B cell (primary cell): ENCODE data around the gene ATAD3B. TPM values are rescaled to one million over a fixed set of nuclear protein-coding genes. Genes with fewer than 3 reads are reported as not detected.

ENCODE experiments used
- ATAC-seq: fragments of 200-7000 bp; cut with Tn5 transposase; one replicate; pipeline ENCODE4 v1.10.0; 2021; ENCODE audit warnings: low read depth, mild to moderate bottlenecking, moderate number of reproducible peaks, moderate library complexity
- CTCF ChIA-PET: fragments of 350-600 bp; sonication (Branson Sonifier 250); formaldehyde crosslinking; loops from one replicate; lab custom pipeline; 2021; ENCODE audit warnings: antibody characterized with exemption, inconsistent platforms; lab: Charles Lee
- POLR2A ChIA-PET: fragments of 350-600 bp; sonication (Branson Sonifier 250); formaldehyde crosslinking; loops from one replicate; lab custom pipeline; 2021; ENCODE audit warnings: antibody characterized with exemption; lab: Charles Lee
- DNase-seq: peaks from one replicate; pipeline ENCODE4 v3.0.0; 2013
- H2AFZ ChIP-seq: 2 replicates; pipeline ENCODE4 v1.6.1; 2012; ENCODE audit warnings: mild to moderate bottlenecking, low read depth, low read length; ENCODE audit not compliant: insufficient read depth, poor library complexity, severe bottlenecking
- H3K27ac ChIP-seq, 2 donors: 1 replicate in 1 of 2; 2 replicates in 1 of 2; pipeline ENCODE4 v1.5.1; 2012 to 2013; ENCODE audit warnings: low read length in 2 of 2, mild to moderate bottlenecking in 2 of 2, moderate library complexity in 1 of 2
- H3K27me3 ChIP-seq, 4 experiments: fragments of 200-600 bp in 1 of 4; sonication (generic) in 1 of 4; replicated peaks in 1 of 4; 1 replicate in 2 of 4; 2 replicates in 2 of 4; pipeline versions ENCODE4 v1.6.1 to v1.7.0; 2013 to 2016; ENCODE audit warnings: low read length in 3 of 4, mild to moderate bottlenecking in 2 of 4, mixed read lengths in 1 of 4, moderate library complexity in 1 of 4; ENCODE audit not compliant: insufficient read depth in 4 of 4, control insufficient read depth in 3 of 4; ENCODE audit errors: control extremely low read depth in 1 of 4
- H3K36me3 ChIP-seq, 2 experiments: replicated peaks in 1 of 2; 1 replicate in 1 of 2; 2 replicates in 1 of 2; pipeline versions ENCODE4 v1.6.1 to v1.7.1; 2013; ENCODE audit warnings: low read length in 1 of 2; ENCODE audit not compliant: insufficient read depth in 2 of 2, control insufficient read depth in 1 of 2; ENCODE audit errors: control extremely low read depth in 1 of 2, extremely low read depth in 1 of 2
- H3K4me1 ChIP-seq, 2 donors: fragments of 200-600 bp in 1 of 2; sonication (generic) in 1 of 2; 1 replicate in 1 of 2; 2 replicates in 1 of 2; pipeline versions ENCODE4 v1.5.1 to v1.6.1; 2013 to 2017; ENCODE audit warnings: low read length in 2 of 2; ENCODE audit not compliant: control insufficient read depth in 2 of 2, insufficient read depth in 2 of 2
- H3K4me2 ChIP-seq: replicated peaks from 2 replicates; pipeline ENCODE3; 2012; ENCODE audit warnings: mild to moderate bottlenecking, low read depth, low read length; ENCODE audit not compliant: poor library complexity, severe bottlenecking
- H3K4me3 ChIP-seq, 5 experiments: fragments of 200-600 bp in 1 of 5; sonication (generic) in 1 of 5; 1 replicate in 3 of 5; 2 replicates in 2 of 5; pipeline versions ENCODE4 v1.5.1 to v1.7.0; 2011 to 2016; ENCODE audit warnings: low read length in 4 of 5, mild to moderate bottlenecking in 4 of 5, low read depth in 2 of 5, control low read depth in 1 of 5, moderate library complexity in 1 of 5; ENCODE audit not compliant: insufficient read depth in 1 of 5; ENCODE audit errors: control extremely low read depth in 1 of 5, extremely low read depth in 1 of 5
- H3K79me2 ChIP-seq: fragments of 200-600 bp; sonication (generic); one replicate; pipeline ENCODE4 v1.6.0; 2016; ENCODE audit warnings: low read length; ENCODE audit not compliant: control insufficient read depth, insufficient read depth
- H3K9ac ChIP-seq: fragments of 200-600 bp; sonication (generic); 2 replicates; pipeline ENCODE4 v1.6.1; 2017; ENCODE audit warnings: mild to moderate bottlenecking, low read length, moderate library complexity
- H3K9me3 ChIP-seq, 3 donors: one replicate each; pipeline versions ENCODE4 v1.6.1 to v1.7.1; 2013; ENCODE audit warnings: low read length in 2 of 3; ENCODE audit not compliant: control insufficient read depth in 2 of 3, insufficient read depth in 1 of 3; ENCODE audit errors: control extremely low read depth in 1 of 3
- H4K20me1 ChIP-seq: 2 replicates; pipeline ENCODE4 v1.6.0; 2012; ENCODE audit warnings: mild to moderate bottlenecking, low read length; ENCODE audit not compliant: insufficient read depth, control insufficient read depth, poor library complexity, severe bottlenecking
- H3K27ac Mint-ChIP-seq: one replicate; pipeline ENCODE4 v1.8.0; 2021; ENCODE audit warnings: mixed read lengths
- H3K27me3 Mint-ChIP-seq: one replicate; pipeline ENCODE4 v1.8.0; 2021; ENCODE audit warnings: mixed read lengths
- H3K4me1 Mint-ChIP-seq: one replicate; pipeline ENCODE4 v1.8.0; 2021; ENCODE audit warnings: mixed read lengths
- H3K4me3 Mint-ChIP-seq: one replicate; pipeline ENCODE4 v1.8.0; 2021; ENCODE audit warnings: mixed read lengths
- H3K9me3 Mint-ChIP-seq: one replicate; pipeline ENCODE4 v1.8.0; 2022; ENCODE audit warnings: mixed read lengths; ENCODE audit not compliant: insufficient read depth
- CTCF ChIP-seq: fragments of 200-600 bp; IDR thresholded peaks from one replicate; pipeline ENCODE4 v1.8.0; 2022; ENCODE audit warnings: antibody characterized with exemption, mild to moderate bottlenecking
- EZH2 ChIP-seq: IDR thresholded peaks from 2 replicates; pipeline ENCODE4 v1.6.1; 2012; ENCODE audit warnings: borderline replicate concordance, low read depth, mild to moderate bottlenecking, moderate library complexity, low read length; ENCODE audit not compliant: insufficient read depth, poor library complexity, severe bottlenecking
- WGBS: methylation state at CpG from one replicate; pipeline ENCODE4 v1.1.5; 2013; ENCODE audit warnings: missing lambda C conversion rate; ENCODE audit not compliant: insufficient coverage; 5-methylcytosine and 5-hydroxymethylcytosine counted together
- intact Hi-C: fragments of 100-400 bp; cut with micrococcal nuclease; formaldehyde crosslinking; loops from one replicate; pipeline ENCODE4 v1.10.0; 2022
- polyA plus RNA-seq: library from polyadenylated mRNA; depleted of rRNA; stranded (reverse); fragments of >200 nt; gene quantifications from 2 replicates; pipeline ENCODE4 v1.2.3, GENCODE V29; 2012
- total RNA-seq, 2 donors: library from RNA; stranded (reverse); fragments of 120-200 nt in 1 of 2; gene quantifications; 1 replicate in 1 of 2; 2 replicates in 1 of 2; pipeline versions ENCODE4 v1.2.3 to v1.2.4, GENCODE V29; 2013 to 2022

ATAD3B gene
- total and polyA plus RNA-seq, 2 donors (not counting 1 experiment from before 2014, with no cell fraction given) = 50.9 to 51.5 TPM

- H3K27me3 Mint-ChIP-seq = peaks cover 3% of the 10 kb centered on the region
- TF ChIP-seq CTCF (no peak), EZH2 (no peak)
- no peak overlapping the region for H3K4me3 Mint-ChIP-seq
- POLR2A ChIA-PET = no interaction called here
- Histone ChIP-seq H3K27me3 (peaks cover 0 to 7% (median 1%) of the 10 kb centered on the region in 4 experiments), H3K4me1 (peaks cover 5 to 6% of the 10 kb centered on the region in 2 donors), H3K9me3 (peaks cover 1 to 19% (median 4%) of the 10 kb centered on the region in 3 donors), H3K9ac (no peak overlapping the region), H3K36me3 (peaks cover 0 to 1% of the 10 kb centered on the region in 2 experiments), H3K27ac (no peak overlapping the region), H2AFZ (no peak overlapping the region), H4K20me1 (no peaks in the 10 kb centered on the region), H3K79me2 (no peaks in the 10 kb centered on the region), H3K4me3 (no peak overlapping the region), H3K4me2 (no peak overlapping the region)
- peaks cover 6% of the 10 kb centered on the region for H3K4me1 Mint-ChIP-seq
- 89% methylated on average over 23 of the region's 31 CpGs for WGBS
- DNase-seq (no peak), ATAC-seq (no peak)
- intact Hi-C loops = no loop called here
- H3K9me3 Mint-ChIP-seq = peaks cover 4% of the 10 kb centered on the region
- CTCF ChIA-PET = no interaction called here
- no peak overlapping the region for H3K27ac Mint-ChIP-seq
Measured at GRCh38 chr1:1534401-1535154, 63.0 kb downstream of the ATAD3B start.

GRCh38 chr1:1535201-1536018, 63.8 kb downstream of the ATAD3B start:
- intact Hi-C loops = no loop called here
- TF ChIP-seq CTCF = no peak
- no peak for TF ChIP-seq EZH2
- H3K4me3 Mint-ChIP-seq = no peak overlapping the region
- no peak overlapping the region for H3K27ac ChIP-seq
- H3K27me3 ChIP-seq = peaks cover 0 to 7% (median 1%) of the 10 kb centered on the region in 4 experiments
- peaks cover 4% of the 10 kb centered on the region for H3K9me3 Mint-ChIP-seq
- H3K9ac ChIP-seq = no peak overlapping the region
- peaks cover 6% of the 10 kb centered on the region for H3K4me1 Mint-ChIP-seq
- H3K36me3 ChIP-seq = no peaks in the 10 kb centered on the region
- H3K27me3 Mint-ChIP-seq = peaks cover 3% of the 10 kb centered on the region
- H3K4me2 ChIP-seq = no peak overlapping the region
- H3K4me1 ChIP-seq = peaks cover 6 to 7% of the 10 kb centered on the region in 2 donors
- H4K20me1 ChIP-seq = no peaks in the 10 kb centered on the region
- peaks cover 1 to 13% (median 4%) of the 10 kb centered on the region in 3 donors for H3K9me3 ChIP-seq
- WGBS = 95% methylated on average over 62 of the region's 66 CpGs
- no peaks in the 10 kb centered on the region for H3K79me2 ChIP-seq
- ChIA-PET CTCF (no interaction called here), POLR2A (no interaction called here)
- no peak for DNase-seq
- ATAC-seq = no peak
- H3K27ac Mint-ChIP-seq = no peak overlapping the region
- H2AFZ ChIP-seq = no peak overlapping the region
- H3K4me3 ChIP-seq = no peak overlapping the region
